CD14-positive monocyte (primary cell): ENCODE data around the gene POLRMT. TPM values are rescaled to one million over a fixed set of nuclear protein-coding genes. Genes with fewer than 3 reads are reported as not detected.
A peak's percentile ranks its signal among the peaks of the same experiment; 100 is the strongest.

ENCODE experiments used
- DNase-seq, 3 donors: peaks; one replicate each; pipeline ENCODE4 v3.0.0-alpha.2; 2011 to 2022
- H2AFZ ChIP-seq: 2 replicates; pipeline ENCODE4 v1.6.0; 2012; ENCODE audit warnings: mild to moderate bottlenecking, low read depth, low read length, inconsistent platforms; ENCODE audit not compliant: insufficient read depth, poor library complexity, severe bottlenecking
- H3K27ac ChIP-seq, 2 donors: 1 replicate in 1 of 2; 2 replicates in 1 of 2; pipeline ENCODE4 v1.5.1; 2012 to 2013; ENCODE audit warnings: low read length in 2 of 2, control low read depth in 1 of 2, inconsistent platforms in 1 of 2, low read depth in 1 of 2, mild to moderate bottlenecking in 1 of 2
- H3K27me3 ChIP-seq, 2 donors: one replicate each; pipeline versions ENCODE4 v1.6.0 to v1.6.1; 2011 to 2013; ENCODE audit warnings: low read length in 2 of 2; ENCODE audit not compliant: control insufficient read depth in 2 of 2, insufficient read depth in 2 of 2
- H3K36me3 ChIP-seq, 2 donors: replicated peaks in 1 of 2; 1 replicate in 1 of 2; 2 replicates in 1 of 2; pipeline versions ENCODE4 v1.5.1 to v1.6.1; 2012 to 2013; ENCODE audit warnings: low read length in 2 of 2, control low read depth in 1 of 2, inconsistent platforms in 1 of 2, mild to moderate bottlenecking in 1 of 2; ENCODE audit not compliant: insufficient read depth in 2 of 2, control insufficient read depth in 1 of 2
- H3K4me1 ChIP-seq, 2 donors: 1 replicate in 1 of 2; 2 replicates in 1 of 2; pipeline versions ENCODE4 v1.5.1 to v1.6.1; 2012 to 2013; ENCODE audit warnings: low read length in 2 of 2, control low read depth in 1 of 2, inconsistent platforms in 1 of 2, mild to moderate bottlenecking in 1 of 2, moderate library complexity in 1 of 2; ENCODE audit not compliant: insufficient read depth in 2 of 2, control insufficient read depth in 1 of 2
- H3K4me2 ChIP-seq: replicated peaks from 2 replicates; pipeline ENCODE3; 2012; ENCODE audit warnings: low read length, moderate library complexity, mild to moderate bottlenecking; ENCODE audit not compliant: poor library complexity, severe bottlenecking; ENCODE audit errors: extremely low read depth
- H3K4me3 ChIP-seq, 3 experiments: fragments of 200-600 bp in 1 of 3; sonication (generic) in 1 of 3; replicated peaks in 1 of 3; 1 replicate in 2 of 3; 2 replicates in 1 of 3; pipeline ENCODE4 v1.5.1; 2011 to 2013; ENCODE audit warnings: low read length in 3 of 3, mild to moderate bottlenecking in 3 of 3, control low read depth in 2 of 3, low read depth in 2 of 3, inconsistent platforms in 1 of 3, moderate library complexity in 1 of 3
- H3K79me2 ChIP-seq: 2 replicates; pipeline ENCODE4 v1.6.0; 2012; ENCODE audit warnings: mild to moderate bottlenecking, control low read depth, inconsistent platforms, low read length, moderate library complexity; ENCODE audit not compliant: insufficient read depth
- H3K9ac ChIP-seq: 2 replicates; pipeline ENCODE4 v1.6.0; 2017; ENCODE audit warnings: low read length, mild to moderate bottlenecking; ENCODE audit not compliant: insufficient read depth, poor library complexity, severe bottlenecking
- H3K9me3 ChIP-seq, 2 donors: replicated peaks in 1 of 2; 1 replicate in 1 of 2; 2 replicates in 1 of 2; pipeline versions ENCODE4 v1.5.1 to v1.6.1; 2012 to 2013; ENCODE audit warnings: low read length in 2 of 2, control low read depth in 1 of 2; ENCODE audit not compliant: control insufficient read depth in 1 of 2, insufficient read depth in 1 of 2
- H4K20me1 ChIP-seq: 2 replicates; pipeline ENCODE4 v1.6.0; 2012; ENCODE audit warnings: mild to moderate bottlenecking, low read length, control low read depth, moderate library complexity; ENCODE audit not compliant: insufficient read depth
- H3K27ac Mint-ChIP-seq, 7 donors: one replicate each; pipeline ENCODE4 v1.8.0; 2020; ENCODE audit warnings: mild to moderate bottlenecking in 7 of 7, mixed read lengths in 7 of 7, moderate library complexity in 6 of 7, inconsistent platforms in 2 of 7
- H3K27me3 Mint-ChIP-seq, 3 donors: one replicate each; pipeline ENCODE4 v1.8.0; 2021 to 2022; ENCODE audit warnings: low read depth in 3 of 3, mild to moderate bottlenecking in 3 of 3, mixed read lengths in 3 of 3, moderate library complexity in 3 of 3, inconsistent platforms in 1 of 3
- H3K36me3 Mint-ChIP-seq, 2 donors: one replicate each; pipeline ENCODE4 v1.8.0; 2020; ENCODE audit warnings: mixed read lengths in 2 of 2, inconsistent platforms in 1 of 2, mild to moderate bottlenecking in 1 of 2
- H3K4me1 Mint-ChIP-seq: one replicate; pipeline ENCODE4 v1.8.0; 2020; ENCODE audit warnings: mild to moderate bottlenecking, mixed read lengths
- H3K4me3 Mint-ChIP-seq, 2 donors: one replicate each; pipeline ENCODE4 v1.8.0; 2020; ENCODE audit warnings: mild to moderate bottlenecking in 2 of 2, mixed read lengths in 2 of 2, moderate library complexity in 1 of 2
- H3K9me3 Mint-ChIP-seq, 7 donors: one replicate each; pipeline ENCODE4 v1.8.0; 2020 to 2022; ENCODE audit warnings: mixed read lengths in 7 of 7, mild to moderate bottlenecking in 6 of 7, moderate library complexity in 6 of 7, inconsistent platforms in 2 of 7
- WGBS: methylation state at CpG from one replicate; pipeline ENCODE4 v1.1.5; 2013; ENCODE audit warnings: missing lambda C conversion rate; ENCODE audit not compliant: insufficient coverage; 5-methylcytosine and 5-hydroxymethylcytosine counted together
- intact Hi-C, 2 donors: fragments of 100-400 bp; cut with micrococcal nuclease; formaldehyde crosslinking; loops; one replicate each; pipeline versions ENCODE4 v1.15.0 to v1.15.1; 2023
- polyA plus RNA-seq, 3 donors: library from polyadenylated mRNA; depleted of rRNA in 1 of 3; unstranded in 2 of 3; stranded (reverse) in 1 of 3; fragments of 300-500 nt in 2 of 3; fragments of >200 nt in 1 of 3; fragmentation: Illumina TruSeq in 2 of 3; gene quantifications; 1 replicate in 2 of 3; 2 replicates in 1 of 3; pipeline ENCODE4 v1.2.3, GENCODE V29; 2012 to 2021
- TF ChIP-seq, protein P1 (sequence below): fragments of 200-600 bp; IDR thresholded peaks from one replicate; pipeline ENCODE4 v1.8.0; 2022; ENCODE audit warnings: antibody characterized with exemption, mild to moderate bottlenecking

POLRMT gene
- polyA plus RNA-seq, 3 donors = 16.2 to 40.5 (median 17.6) TPM

DNA sequence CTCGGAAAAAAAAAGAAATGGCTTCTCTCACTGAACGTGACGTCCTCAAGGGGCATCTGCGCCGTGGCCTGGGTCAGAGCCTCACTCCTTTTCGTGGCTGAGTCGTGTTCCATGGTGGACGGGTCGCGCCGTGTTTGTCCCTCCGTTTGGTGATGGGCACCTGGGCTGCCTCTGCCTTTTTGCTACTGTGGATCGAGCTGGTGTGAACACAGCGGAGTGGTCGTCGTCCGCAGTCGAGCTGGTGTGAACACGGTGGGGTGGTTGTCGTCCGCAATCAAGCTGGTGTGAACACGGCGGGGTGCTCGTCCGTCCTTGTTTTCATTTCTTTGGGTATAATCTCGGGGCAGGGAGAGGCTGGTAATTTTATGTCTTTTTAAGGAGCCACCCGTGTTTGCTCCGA, 32.0 kb downstream of the POLRMT start:
- H3K27ac Mint-ChIP-seq = no peak overlapping the region
- no peaks in the 10 kb centered on the region for H3K36me3 Mint-ChIP-seq

DNA sequence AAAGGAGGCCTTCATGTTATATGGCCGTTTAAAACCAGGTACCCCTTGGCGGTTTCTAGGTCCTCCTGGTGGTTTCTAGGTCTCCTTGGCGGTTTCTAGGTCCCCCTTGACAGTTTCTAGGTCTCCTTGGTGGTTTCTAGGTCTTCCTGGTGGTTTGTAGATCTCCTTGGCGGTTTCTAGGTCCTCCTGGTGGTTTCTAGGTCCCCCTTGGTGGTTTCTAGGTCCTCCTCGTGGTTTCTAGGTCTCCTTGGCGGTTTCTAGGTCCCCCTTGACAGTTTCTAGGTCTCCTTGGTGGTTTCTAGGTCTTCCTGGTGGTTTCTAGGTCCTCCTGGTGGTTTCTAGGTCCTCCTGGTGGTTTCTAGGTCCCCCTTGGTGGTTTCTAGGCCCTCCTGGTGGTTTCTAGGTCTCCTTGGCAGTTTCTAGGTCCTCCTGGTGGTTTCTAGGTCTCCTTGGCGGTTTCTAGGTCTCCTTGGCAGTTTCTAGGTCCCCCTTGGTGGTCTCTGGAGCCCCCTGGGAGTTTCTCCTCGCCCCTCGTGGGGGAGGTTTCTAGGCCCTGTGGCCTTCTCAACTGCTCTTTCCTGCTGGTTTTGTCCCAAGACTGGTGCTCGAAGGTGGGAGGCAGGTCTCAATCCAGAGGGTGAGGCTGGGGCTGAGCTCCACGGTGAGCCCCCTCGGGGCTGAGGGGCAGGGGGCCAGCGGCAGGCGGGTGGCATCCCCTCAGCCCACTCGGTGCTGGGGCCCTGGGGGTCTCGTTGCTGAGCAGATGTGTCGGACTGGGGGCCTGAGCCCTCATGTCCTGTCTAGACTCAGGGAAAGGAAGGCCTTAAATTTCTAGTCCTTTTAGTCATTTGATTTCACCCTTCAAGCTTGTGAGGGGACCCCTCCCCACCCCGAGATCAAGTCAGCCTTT, 35.7 kb downstream of the POLRMT start:
- no peak for DNase-seq
- no peaks in the 10 kb centered on the region for H3K36me3 ChIP-seq
- no peak overlapping the region for H3K27ac ChIP-seq
- H3K27me3 ChIP-seq = peaks cover 0 to 4% of the 10 kb centered on the region in 2 donors
- Mint-ChIP-seq H3K4me3 (no peak overlapping the region), H3K27ac (no peak overlapping the region), H3K27me3 (peaks cover 22 to 34% (median 31%) of the 10 kb centered on the region in 3 donors), H3K4me1 (peaks cover 2% of the 10 kb centered on the region), H3K36me3 (no peaks in the 10 kb centered on the region), H3K9me3 (peaks cover 2 to 25% (median 11%) of the 10 kb centered on the region in 7 donors)
- no peak overlapping the region for H3K9ac ChIP-seq
- H4K20me1 ChIP-seq = no peaks in the 10 kb centered on the region
- H3K4me1 ChIP-seq = no peaks in the 10 kb centered on the region
- 87% methylated on average over 11 of the region's 18 CpGs for WGBS
- H3K4me2 ChIP-seq = no peak overlapping the region
- H3K9me3 ChIP-seq = peaks cover 0 to 21% of the 10 kb centered on the region in 2 donors
- TF ChIP-seq, protein P1, sequence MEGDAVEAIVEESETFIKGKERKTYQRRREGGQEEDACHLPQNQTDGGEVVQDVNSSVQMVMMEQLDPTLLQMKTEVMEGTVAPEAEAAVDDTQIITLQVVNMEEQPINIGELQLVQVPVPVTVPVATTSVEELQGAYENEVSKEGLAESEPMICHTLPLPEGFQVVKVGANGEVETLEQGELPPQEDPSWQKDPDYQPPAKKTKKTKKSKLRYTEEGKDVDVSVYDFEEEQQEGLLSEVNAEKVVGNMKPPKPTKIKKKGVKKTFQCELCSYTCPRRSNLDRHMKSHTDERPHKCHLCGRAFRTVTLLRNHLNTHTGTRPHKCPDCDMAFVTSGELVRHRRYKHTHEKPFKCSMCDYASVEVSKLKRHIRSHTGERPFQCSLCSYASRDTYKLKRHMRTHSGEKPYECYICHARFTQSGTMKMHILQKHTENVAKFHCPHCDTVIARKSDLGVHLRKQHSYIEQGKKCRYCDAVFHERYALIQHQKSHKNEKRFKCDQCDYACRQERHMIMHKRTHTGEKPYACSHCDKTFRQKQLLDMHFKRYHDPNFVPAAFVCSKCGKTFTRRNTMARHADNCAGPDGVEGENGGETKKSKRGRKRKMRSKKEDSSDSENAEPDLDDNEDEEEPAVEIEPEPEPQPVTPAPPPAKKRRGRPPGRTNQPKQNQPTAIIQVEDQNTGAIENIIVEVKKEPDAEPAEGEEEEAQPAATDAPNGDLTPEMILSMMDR = no peak
- H3K4me3 ChIP-seq = no peak overlapping the region
- intact Hi-C loops = no loop called here
- H2AFZ ChIP-seq = no peak overlapping the region
- no peaks in the 10 kb centered on the region for H3K79me2 ChIP-seq

More for the DNA sequence above, 32.0 kb downstream of the POLRMT start:
- H2AFZ ChIP-seq = no peak overlapping the region
- TF ChIP-seq, protein P1 = no peak
- Mint-ChIP-seq H3K4me1 (peaks cover 2% of the 10 kb centered on the region), H3K9me3 (peaks cover 4 to 32% (median 11%) of the 10 kb centered on the region in 7 donors), H3K27me3 (peaks cover 8 to 13% (median 10%) of the 10 kb centered on the region in 3 donors), H3K4me3 (peak overlapping the region in 1 of 2 donors; percentile 35)
- no peaks in the 10 kb centered on the region for H3K4me1 ChIP-seq
- no peaks in the 10 kb centered on the region for H4K20me1 ChIP-seq
- H3K79me2 ChIP-seq = no peaks in the 10 kb centered on the region
- intact Hi-C loops = no loop called here
- 94% methylated on average over 28 of the region's 28 CpGs for WGBS
- no peak overlapping the region for H3K27ac ChIP-seq
- no peak for DNase-seq
- H3K9me3 ChIP-seq = peaks cover 0 to 21% of the 10 kb centered on the region in 2 donors
- H3K27me3 ChIP-seq = no peaks in the 10 kb centered on the region
- no peaks in the 10 kb centered on the region for H3K36me3 ChIP-seq
- H3K9ac ChIP-seq = no peak overlapping the region
- no peak overlapping the region for H3K4me3 ChIP-seq
- no peak overlapping the region for H3K4me2 ChIP-seq
